Stimulated activated naive CD8-positive, alpha-beta T cell treated with anti-CD3 and anti-CD28 coated beads, Interleukin-15, amount 100 ng/mL, for 72 hours (primary cell): ENCODE results near the gene CPNE5.
"Not testable (repeated sequence)": the region's sequence is repeated elsewhere in the genome, so short reads cannot be mapped to it uniquely, and the experiment has no call there.

Source experiments
- ATAC-seq: fragments of 150-1000 bp; cut with Tn5 transposase; 2 replicates; pipeline ENCODE4 v1.10.0; 2021; ENCODE audit warnings: mild to moderate bottlenecking, moderate library complexity
- DNase-seq, 2 donors: peaks; one replicate each; pipeline ENCODE4 v3.0.0; 2021 to 2022
- H3K27ac Mint-ChIP-seq, 2 donors: one replicate each; pipeline ENCODE4 v1.8.0; 2022; ENCODE audit warnings: mild to moderate bottlenecking in 2 of 2, mixed read lengths in 2 of 2, moderate library complexity in 2 of 2
- H3K27me3 Mint-ChIP-seq: one replicate; pipeline ENCODE4 v1.8.0; 2022; ENCODE audit warnings: mixed read lengths
- H3K4me1 Mint-ChIP-seq: one replicate; pipeline ENCODE4 v1.8.0; 2022; ENCODE audit warnings: mild to moderate bottlenecking, mixed read lengths
- H3K4me3 Mint-ChIP-seq, 2 donors: one replicate each; pipeline ENCODE4 v1.8.0; 2022; ENCODE audit warnings: mild to moderate bottlenecking in 2 of 2, mixed read lengths in 2 of 2, moderate library complexity in 1 of 2
- H3K9me3 Mint-ChIP-seq, 2 donors: one replicate each; pipeline ENCODE4 v1.8.0; 2022; ENCODE audit warnings: mixed read lengths in 2 of 2

CPNE5 gene

DNA sequence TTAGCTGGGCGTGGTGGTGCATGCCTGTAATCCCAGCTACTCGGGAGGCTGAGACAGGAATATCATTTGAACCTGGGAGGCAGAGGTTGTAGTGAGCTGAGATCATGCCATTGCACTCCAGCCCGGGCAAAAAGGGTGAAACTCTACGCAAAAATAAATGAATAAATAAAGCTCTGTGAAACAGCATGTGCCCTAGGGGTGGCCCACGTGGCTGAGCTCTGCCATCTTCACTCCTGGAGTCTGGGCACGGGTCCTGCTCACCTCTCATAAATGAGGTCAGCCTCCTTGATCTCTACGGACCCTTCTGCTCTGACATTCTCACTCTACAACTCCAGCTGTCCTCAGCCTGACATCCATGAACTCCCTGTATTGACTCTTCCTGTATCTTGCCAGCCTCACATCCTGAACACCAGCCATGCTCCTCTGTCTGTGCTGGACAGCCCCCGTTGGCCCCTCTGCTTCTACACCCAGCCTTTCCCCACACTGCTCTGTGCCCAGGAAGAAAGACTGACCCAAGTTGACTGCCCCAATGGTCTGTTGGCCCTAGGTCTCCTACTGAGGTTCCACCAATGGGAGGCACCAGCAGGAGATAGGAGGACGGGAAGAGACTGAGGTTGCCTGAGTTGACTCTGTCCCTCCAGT is 21.9 kb downstream of the CPNE5 start:
- ATAC-seq (no peak), DNase-seq (no peak)
- no peaks in the 10 kb centered on the region for H3K4me1 Mint-ChIP-seq
- no peaks in the 10 kb centered on the region for H3K27me3 Mint-ChIP-seq
- H3K9me3 Mint-ChIP-seq: no peaks in the 10 kb centered on the region
- H3K27ac Mint-ChIP-seq: peak overlapping the region in 1 of 2 donors; percentile 15
- no peak overlapping the region for H3K4me3 Mint-ChIP-seq

DNA sequence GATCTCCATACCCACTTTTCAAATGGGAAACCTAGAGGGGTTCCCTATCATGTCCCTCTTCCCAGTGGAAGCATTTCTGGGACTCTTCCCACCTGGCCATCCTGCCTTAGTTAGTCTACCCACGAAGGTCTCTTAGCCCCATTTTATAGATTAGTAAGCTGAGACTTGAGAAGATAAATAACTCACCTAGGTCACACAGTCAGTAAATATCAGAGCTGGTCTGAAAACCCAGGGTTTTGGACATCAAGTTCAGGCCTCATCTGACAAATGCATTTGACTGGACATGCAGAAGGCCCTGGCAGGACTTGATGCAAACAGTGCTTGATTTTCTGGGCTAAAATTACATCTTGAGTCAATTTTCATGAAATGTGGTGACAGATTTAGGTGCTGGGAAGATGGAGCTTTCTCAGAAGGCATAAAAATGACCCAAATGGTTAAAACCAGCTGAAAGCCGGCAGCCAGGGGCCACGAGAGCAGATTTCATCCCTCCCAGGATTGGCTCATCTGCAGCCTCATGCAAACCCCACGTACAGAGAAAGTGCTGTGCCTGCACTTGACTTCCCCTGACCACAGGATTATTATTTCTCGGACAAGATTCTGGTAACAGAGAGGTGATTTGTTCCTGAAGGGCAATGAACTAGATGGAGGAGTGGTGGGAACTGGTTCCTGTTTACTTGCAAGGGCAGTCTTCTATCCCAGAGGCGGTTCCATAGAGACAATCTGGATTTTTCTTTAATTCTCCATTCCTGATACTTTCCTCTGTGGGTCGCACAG is 23.1 kb downstream of the CPNE5 start:
- no peak for DNase-seq
- Mint-ChIP-seq H3K4me1 (no peaks in the 10 kb centered on the region), H3K4me3 (no peak overlapping the region), H3K27me3 (no peaks in the 10 kb centered on the region), H3K9me3 (no peaks in the 10 kb centered on the region), H3K27ac (no peak overlapping the region)
- no peak for ATAC-seq

DNA sequence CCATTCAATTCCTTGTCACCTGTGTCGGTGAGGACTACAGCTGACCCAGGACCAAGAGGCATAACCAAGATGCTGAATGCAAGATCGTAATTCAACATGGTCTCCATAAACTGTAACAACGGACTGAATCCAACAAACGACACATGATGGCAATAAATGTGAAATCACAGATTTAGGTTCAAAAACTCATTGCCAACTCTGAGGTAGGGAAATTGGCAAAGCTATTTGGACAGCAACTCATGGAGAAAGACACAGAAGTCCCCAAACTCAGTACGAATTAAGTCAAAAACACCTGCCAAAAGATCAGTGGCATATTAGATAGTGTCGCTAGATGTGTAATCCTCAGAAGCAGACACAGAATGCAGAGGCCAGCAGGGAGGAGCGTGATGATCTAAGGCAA is 25.0 kb downstream of the CPNE5 start:
- ATAC-seq (no peak), DNase-seq (no peak)
- Mint-ChIP-seq H3K4me3 (no peak overlapping the region), H3K27ac (no peak overlapping the region), H3K27me3 (no peaks in the 10 kb centered on the region), H3K9me3 (no peaks in the 10 kb centered on the region), H3K4me1 (no peaks in the 10 kb centered on the region)

DNA sequence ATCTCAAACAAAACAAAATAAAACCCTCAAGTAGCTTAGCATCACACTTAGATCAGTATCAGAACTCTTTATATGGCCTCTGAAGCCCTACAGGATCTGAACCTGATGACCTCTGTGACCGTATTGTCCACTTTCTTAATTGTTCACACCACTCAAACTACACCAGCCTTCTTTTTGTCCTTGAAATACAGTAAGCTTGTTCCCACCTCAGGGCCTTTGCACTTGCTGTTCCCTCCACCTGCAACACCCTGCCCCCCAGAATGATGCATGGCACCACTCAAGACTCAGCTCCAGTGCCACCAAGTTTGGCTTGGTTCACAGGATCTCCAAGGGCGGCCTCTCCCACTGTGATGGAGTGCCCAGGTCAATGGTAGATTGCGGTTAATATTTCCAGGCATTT is 25.7 kb downstream of the CPNE5 start:
- H3K27me3 Mint-ChIP-seq: peaks cover 2% of the 10 kb centered on the region
- no peak for ATAC-seq

DNA sequence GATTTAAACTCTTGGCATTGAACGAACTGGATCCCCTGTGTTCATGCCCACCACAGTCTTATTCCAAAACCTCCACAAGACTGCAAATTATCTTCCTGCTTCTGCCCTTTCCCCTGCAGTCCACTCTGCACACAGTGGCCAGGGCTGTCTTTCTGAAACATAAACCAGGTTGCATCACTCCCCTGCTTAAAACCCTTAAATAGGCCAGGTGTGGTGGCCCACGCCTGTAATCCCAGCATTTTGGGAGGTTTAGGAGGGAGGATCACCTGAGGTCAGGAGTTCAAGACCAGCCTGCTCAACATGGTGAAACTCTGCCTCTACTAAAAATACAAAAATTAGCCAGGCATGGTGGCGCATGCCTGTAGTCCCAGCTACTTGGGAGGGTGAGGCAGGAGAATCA is 26.2 kb downstream of the CPNE5 start:
- not testable (repeated sequence) for ATAC-seq, H3K4me3 Mint-ChIP-seq, DNase-seq

More for the DNA sequence above, 25.7 kb downstream of the CPNE5 start:
- DNase-seq: no peak
- no peak overlapping the region for H3K4me3 Mint-ChIP-seq
- H3K27ac Mint-ChIP-seq: no peak overlapping the region
- no peaks in the 10 kb centered on the region for H3K4me1 Mint-ChIP-seq
- H3K9me3 Mint-ChIP-seq: no peaks in the 10 kb centered on the region

DNA sequence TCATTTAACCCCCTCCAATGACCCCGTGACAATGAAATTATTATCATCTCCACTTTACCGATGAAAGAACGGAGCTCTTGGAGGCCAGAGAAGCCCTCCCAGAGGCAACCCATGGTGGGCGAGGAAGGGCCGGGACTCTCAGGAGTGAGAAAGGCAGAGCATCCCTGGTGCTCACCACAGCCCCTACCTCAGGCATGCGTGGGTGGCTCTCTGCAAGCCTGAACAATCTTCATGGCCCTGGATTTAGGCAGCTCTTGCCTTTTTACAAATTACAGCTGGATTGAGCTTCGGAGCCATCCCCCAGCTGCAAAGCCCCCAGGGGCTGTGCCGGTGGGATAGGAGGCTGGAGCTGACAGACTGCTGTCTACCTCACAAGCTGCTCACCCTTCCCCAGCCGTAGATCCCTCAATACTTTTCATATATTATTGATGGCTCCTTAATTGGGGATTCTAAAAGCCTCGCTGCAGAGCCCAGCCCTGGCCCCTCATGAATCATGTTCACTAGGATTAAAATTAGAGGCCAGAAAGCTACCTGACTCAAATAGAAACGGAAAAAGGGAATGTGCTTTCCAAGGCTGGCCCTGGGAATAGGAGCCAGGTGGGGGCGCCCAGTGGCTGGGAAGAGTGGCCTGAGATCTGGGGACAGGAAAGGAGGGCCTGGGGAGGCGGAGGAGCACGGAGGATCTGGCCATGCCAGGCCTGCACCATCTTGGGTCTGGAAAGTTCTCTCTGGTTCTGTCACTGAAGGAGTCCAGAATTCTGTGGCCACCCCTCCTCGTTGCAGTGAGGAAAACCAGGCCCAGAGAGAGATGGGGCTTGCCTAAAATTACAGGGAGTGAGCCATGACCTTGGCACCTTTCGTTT is 29.1 kb downstream of the CPNE5 start:
- Mint-ChIP-seq H3K27ac (no peak overlapping the region), H3K4me3 (no peak overlapping the region), H3K27me3 (peaks cover 14% of the 10 kb centered on the region), H3K4me1 (no peaks in the 10 kb centered on the region), H3K9me3 (no peaks in the 10 kb centered on the region)
- ATAC-seq (no peak), DNase-seq (no peak)

More for the DNA sequence above, 26.2 kb downstream of the CPNE5 start:
- not testable (repeated sequence) for H3K4me1 Mint-ChIP-seq, H3K9me3 Mint-ChIP-seq, H3K27me3 Mint-ChIP-seq
- H3K27ac Mint-ChIP-seq: peak overlapping the region in 1 of 2 donors; percentile 28

DNA sequence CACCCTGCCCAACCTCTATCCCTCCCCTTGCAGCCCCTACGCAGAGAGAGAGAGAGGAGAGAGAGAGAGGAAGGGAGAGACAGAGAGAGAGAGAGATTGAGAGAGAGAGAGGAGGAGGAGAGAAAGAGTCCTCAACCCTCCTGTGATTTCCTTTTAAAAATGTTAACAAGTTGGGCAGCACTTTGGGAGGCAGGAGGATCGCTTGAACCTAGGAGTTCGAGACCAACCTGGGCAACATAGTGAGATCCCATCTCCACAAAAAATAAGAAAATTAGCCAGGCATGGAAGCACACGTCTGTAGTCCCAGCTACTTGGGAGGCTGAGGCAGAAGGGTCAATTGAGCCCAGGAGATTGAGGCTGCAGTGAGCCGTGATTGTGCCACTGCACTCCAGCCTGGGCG is 30.1 kb downstream of the CPNE5 start:
- H3K27me3 Mint-ChIP-seq: peaks cover 20% of the 10 kb centered on the region
- no peak for DNase-seq
- no peak overlapping the region for H3K4me3 Mint-ChIP-seq
- no peaks in the 10 kb centered on the region for H3K4me1 Mint-ChIP-seq
- no peak for ATAC-seq
- H3K9me3 Mint-ChIP-seq: no peaks in the 10 kb centered on the region
- H3K27ac Mint-ChIP-seq: peak overlapping the region in 1 of 2 donors; percentile 73

DNA sequence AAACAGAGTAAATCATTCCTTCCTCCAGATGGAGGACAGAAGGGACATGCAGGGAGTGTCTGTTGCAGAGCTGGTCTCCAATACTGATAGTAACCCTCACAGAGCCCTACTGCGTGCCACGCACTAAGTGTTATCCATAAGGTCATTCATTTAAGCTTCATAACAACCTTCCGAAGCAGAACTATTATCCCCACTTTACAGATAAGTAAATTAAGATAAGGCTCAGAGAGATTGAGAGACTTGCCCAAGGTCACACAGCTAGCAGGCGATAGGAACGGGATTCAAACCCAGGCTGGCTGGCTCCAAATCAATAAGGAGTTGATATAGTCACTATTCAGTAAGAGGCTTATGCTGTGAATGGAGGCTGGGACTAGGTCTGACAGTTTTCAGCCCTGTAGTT is 30.6 kb downstream of the CPNE5 start:
- H3K27ac Mint-ChIP-seq: no peak overlapping the region
- no peaks in the 10 kb centered on the region for H3K4me1 Mint-ChIP-seq
- H3K4me3 Mint-ChIP-seq: no peak overlapping the region
- H3K27me3 Mint-ChIP-seq: peaks cover 20% of the 10 kb centered on the region
- ATAC-seq (no peak), DNase-seq (no peak)
- no peaks in the 10 kb centered on the region for H3K9me3 Mint-ChIP-seq

DNA sequence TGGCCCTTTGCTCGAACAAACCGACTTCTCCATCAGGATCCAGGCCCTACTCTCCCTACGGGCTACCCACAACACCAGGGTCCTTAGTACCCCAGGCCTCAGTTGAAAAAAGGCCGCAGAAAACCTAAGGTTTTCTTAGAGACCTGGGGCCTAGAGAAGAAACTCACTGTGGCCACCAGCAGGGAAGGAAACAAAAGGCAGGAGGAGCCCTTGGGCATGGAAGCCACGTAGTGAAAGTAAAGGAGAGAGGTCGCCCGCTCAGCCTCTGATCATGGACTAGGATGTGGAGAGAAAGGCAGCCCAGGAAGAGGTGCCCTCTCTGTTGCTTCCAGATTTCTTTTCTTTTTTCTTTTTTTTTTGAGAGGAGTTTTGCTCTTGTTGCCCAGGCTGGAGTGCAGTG is 31.5 kb downstream of the CPNE5 start:
- ATAC-seq: no peak
- Mint-ChIP-seq H3K4me1 (no peaks in the 10 kb centered on the region), H3K27ac (no peak overlapping the region), H3K9me3 (no peaks in the 10 kb centered on the region), H3K27me3 (peaks cover 20% of the 10 kb centered on the region), H3K4me3 (no peak overlapping the region)
- no peak for DNase-seq

DNA sequence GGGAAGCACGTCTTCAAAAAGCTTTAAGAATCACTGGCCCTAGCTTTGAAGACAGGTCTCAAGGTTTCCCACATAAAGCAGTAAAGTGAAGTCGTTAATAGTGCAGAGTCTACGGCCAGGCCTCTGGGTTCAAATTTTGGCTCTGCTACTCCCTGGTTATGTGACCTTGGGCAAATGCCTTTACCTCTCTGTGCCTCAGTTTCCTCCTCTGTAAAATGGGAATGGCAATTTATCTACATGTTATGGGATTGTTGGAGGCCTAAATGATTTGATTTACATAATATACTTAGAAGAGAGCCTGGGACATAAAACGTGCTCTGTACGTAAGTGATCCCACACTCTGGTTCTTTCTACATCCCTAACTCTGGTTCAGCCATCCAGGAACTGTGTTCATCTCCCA is 32.1 kb downstream of the CPNE5 start:
- no peak for DNase-seq
- H3K27me3 Mint-ChIP-seq: peaks cover 20% of the 10 kb centered on the region
- no peaks in the 10 kb centered on the region for H3K4me1 Mint-ChIP-seq

DNA sequence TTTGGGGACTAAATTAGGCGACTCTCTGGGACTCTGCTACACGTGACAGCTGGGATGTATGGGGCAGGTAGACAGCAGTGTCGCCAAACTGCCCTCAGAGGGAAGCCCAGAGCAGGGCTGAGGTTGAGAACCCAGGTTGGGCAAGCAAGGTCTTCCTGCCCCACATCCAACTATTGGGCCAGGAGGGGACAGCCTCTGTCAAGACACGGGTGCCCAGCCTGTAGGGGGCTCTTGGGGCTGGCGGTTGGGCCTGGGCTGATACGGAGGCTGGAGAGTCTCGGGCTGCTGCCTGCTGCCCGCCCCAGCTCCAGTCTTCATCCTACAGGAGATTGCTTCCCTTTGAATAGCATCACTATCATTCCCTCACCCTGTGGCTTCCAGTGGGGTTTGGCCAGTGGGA is 33.3 kb downstream of the CPNE5 start:
- Mint-ChIP-seq H3K4me1 (no peaks in the 10 kb centered on the region), H3K27me3 (peaks cover 20% of the 10 kb centered on the region), H3K27ac (no peak overlapping the region), H3K9me3 (no peaks in the 10 kb centered on the region), H3K4me3 (no peak overlapping the region)
- ATAC-seq (no peak), DNase-seq (no peak)

More for the DNA sequence above, 32.1 kb downstream of the CPNE5 start:
- no peak overlapping the region for H3K27ac Mint-ChIP-seq
- H3K4me3 Mint-ChIP-seq: no peak overlapping the region
- ATAC-seq: no peak
- no peaks in the 10 kb centered on the region for H3K9me3 Mint-ChIP-seq

DNA sequence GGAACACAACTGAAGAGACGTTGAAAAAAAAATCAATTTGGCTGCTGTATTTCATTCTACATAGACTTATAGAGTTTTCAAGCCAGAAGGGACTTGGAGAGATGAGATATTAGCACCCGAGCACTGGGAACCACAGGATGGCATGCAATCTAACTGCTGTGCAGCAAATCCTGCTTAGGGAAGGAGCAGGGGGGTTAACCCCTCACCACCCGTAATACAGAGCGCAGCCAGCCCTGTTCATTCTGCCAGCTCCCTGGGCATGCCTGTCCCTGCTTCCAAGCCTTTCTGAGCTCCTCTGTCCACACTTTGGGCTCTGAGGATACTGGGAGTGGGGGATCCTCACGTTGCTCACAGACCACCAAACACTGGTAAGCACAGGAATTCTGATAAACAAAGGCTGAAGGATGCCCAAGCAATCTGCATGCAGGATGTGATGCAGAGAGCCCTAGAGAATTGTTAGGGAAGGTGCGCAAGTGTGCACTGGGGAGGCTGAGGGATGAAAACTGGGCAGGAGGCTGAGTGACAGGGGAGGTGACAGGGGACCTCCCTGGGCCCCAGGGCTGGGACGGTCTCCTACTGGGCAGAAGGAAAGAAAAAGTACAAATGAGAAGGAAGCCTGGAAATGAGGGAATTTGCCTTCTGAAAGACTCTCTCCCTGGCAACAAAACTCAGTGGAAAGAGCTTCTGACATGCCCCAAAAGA is 34.0 kb downstream of the CPNE5 start:
- peaks cover 20% of the 10 kb centered on the region for H3K27me3 Mint-ChIP-seq
- H3K27ac Mint-ChIP-seq: no peak overlapping the region
- H3K9me3 Mint-ChIP-seq: no peaks in the 10 kb centered on the region
- no peaks in the 10 kb centered on the region for H3K4me1 Mint-ChIP-seq
- DNase-seq (no peak), ATAC-seq (no peak)
- H3K4me3 Mint-ChIP-seq: no peak overlapping the region

DNA sequence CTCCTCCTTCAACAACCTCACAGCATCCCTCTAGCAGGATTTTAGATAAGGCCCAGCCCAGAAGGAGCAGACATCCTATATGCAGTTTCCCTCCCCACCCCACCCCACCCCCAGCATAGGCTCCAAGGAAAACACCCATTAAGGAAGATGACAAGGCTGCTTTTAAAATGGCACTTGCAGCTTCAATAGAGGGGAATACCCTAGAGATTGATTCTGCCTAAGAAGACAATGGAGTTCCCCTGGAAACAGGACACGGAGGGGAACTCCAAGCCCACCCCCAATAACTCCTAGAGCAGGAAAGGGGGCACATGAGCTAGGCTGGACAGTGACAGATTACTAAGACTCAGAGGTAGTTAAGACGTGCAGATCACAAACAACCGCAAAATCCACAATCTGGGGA is 34.7 kb downstream of the CPNE5 start:
- Mint-ChIP-seq H3K27me3 (peaks cover 20% of the 10 kb centered on the region), H3K4me1 (no peaks in the 10 kb centered on the region), H3K4me3 (no peak overlapping the region), H3K27ac (no peak overlapping the region), H3K9me3 (no peaks in the 10 kb centered on the region)
- ATAC-seq: no peak
- DNase-seq: no peak

DNA sequence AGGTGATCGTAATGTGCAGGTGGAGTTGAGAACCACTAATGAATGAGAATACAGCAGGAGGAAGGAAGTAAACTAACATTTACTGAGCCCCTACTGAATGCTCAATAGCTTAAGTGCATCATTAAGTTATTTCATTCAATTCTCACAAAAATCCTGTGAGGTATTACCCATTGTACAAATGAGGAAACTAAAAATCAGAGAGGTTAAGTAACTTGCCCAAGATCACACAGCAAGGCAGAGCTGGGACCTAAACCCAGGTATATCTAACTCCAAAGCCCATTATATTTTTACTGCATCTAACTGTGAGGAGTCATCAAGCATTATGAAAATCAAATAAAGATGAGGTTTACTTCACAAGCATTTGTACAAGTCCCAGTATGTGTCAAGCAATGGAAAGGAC is 35.3 kb downstream of the CPNE5 start:
- ATAC-seq (no peak), DNase-seq (no peak)
- no peaks in the 10 kb centered on the region for H3K9me3 Mint-ChIP-seq
- peaks cover 20% of the 10 kb centered on the region for H3K27me3 Mint-ChIP-seq
- H3K4me3 Mint-ChIP-seq: no peak overlapping the region
- H3K4me1 Mint-ChIP-seq: no peaks in the 10 kb centered on the region
- H3K27ac Mint-ChIP-seq: no peak overlapping the region

DNA sequence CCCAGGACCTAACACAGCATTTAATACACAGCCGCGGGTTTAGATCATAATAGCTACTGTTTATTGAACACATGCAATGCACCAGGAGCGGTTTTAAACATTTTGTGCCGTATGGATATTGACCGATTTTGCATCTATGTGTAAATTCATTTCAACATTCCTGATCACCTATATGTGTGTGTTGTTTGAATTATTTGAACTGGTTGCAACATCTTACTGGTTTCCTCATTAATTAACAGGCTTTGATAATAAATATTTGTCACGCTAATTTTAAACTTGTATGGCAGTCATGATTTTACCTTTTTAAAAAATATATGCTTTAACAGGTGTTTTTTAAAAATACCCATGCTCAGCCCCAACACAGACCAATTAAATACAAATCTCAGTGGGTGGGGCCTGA is 35.8 kb downstream of the CPNE5 start:
- Mint-ChIP-seq H3K9me3 (no peaks in the 10 kb centered on the region), H3K4me1 (no peaks in the 10 kb centered on the region), H3K27ac (no peak overlapping the region), H3K27me3 (peaks cover 17% of the 10 kb centered on the region), H3K4me3 (no peak overlapping the region)
- ATAC-seq (no peak), DNase-seq (no peak)
